SH-SY5Y (cell line): ENCODE data around the gene SHC4.

Experiments
- GATA2 ChIP-seq: IDR thresholded peaks from 2 replicates; pipeline ENCODE4 v1.6.1; 2011; ENCODE audit warnings: mild to moderate bottlenecking, low read depth, low read length
- GATA3 ChIP-seq: IDR thresholded peaks from 2 replicates; pipeline ENCODE4 v1.6.1; 2011; ENCODE audit warnings: low read depth, mild to moderate bottlenecking, low read length, moderate library complexity

DNA sequence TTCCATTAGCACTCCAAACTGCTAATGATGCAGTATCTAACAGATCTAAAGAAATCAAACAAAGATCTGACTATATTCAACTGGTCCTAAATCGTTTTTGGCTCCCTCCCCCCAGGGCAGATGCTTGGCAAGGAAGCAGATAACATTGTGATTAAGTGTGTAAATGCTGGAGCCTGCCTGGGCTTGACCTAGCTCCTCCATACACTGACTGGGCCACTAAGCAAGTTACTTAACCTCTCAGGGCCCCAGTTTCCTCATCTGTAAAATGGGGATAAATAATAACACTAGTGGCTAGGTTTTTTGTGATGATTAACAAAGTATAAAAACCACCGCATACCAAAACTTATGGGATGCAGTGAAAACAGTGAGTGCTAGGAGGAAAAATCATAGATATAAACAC is 76.6 kb downstream of the SHC4 start:
- no peak for TF ChIP-seq GATA3
- no peak for TF ChIP-seq GATA2
